Measurements from ENCODE around the gene CATSPER1.

Gene CATSPER1

GRCh38 chr11:66001942-66002647, 24.2 kb downstream of the CATSPER1 start, which contains the start of the genes BANF1 and EIF1AD:
TSS of gene BANF1 (plus strand) at chr11:66002503. CDS start at chr11:66003251, 748 bp downstream.
TSS of gene EIF1AD (minus strand) at chr11:66002157. CDS start at chr11:66000389, 1,768 bp downstream.
- Histone ChIP-seq H3K27me3 (ENCODE audit: low read depth, low read length) (no peaks in the 10 kb centered on the region), H3K9ac (ENCODE audit: low read length) (peak within 1 kb of the TSS; percentile 89), H3K27ac (ENCODE audit: low read length) (peak within 1 kb of the TSS; percentile 86), H2AFZ (ENCODE audit: low read depth, low read length) (peak within 1 kb of the TSS; percentile 71), H4K20me1 (ENCODE audit: insufficient read depth, low read length) (no peaks in the 10 kb centered on the region), H3K9me3 (ENCODE audit: insufficient read depth, low read length) (no peaks in the 10 kb centered on the region), H3K4me1 (ENCODE audit: low read length) (peaks cover 9% of the 10 kb centered on the region), H3K36me3 (replicated peaks; ENCODE audit: low read depth, low read length) (peaks cover 52% of the 10 kb centered on the region), H3K79me2 (ENCODE audit: low read length) (peaks cover 47% of the 10 kb centered on the region), H3K4me3 (ENCODE audit: low read length) (peak within 1 kb of the TSS; percentile 92), H3K4me2 (ENCODE audit: low read length) (peak within 1 kb of the TSS; percentile 84)
- TF ChIP-seq CTCF (IDR thresholded peaks at IDR 0.05; ENCODE audit: low read depth, low read length) (no peak), EZH2phosphoT487 (IDR thresholded peaks at IDR 0.05; ENCODE audit: low read depth) (no peak)

- H3K4me1 ChIP-seq (ENCODE audit: low read length): peaks cover 3% of the 10 kb centered on the region; the same call in 1 of the 2 replicates
- H3K4me2 ChIP-seq (ENCODE audit: low read length): no peak overlapping the region
- no peak overlapping the region for H3K4me3 ChIP-seq (ENCODE audit: low read length)
- no peaks in the 10 kb centered on the region for H4K20me1 ChIP-seq (ENCODE audit: insufficient read depth, low read length)
- H3K27me3 ChIP-seq (ENCODE audit: low read depth, low read length): no peaks in the 10 kb centered on the region
- no peak overlapping the region for H2AFZ ChIP-seq (ENCODE audit: low read depth, low read length)
- H3K27ac ChIP-seq (ENCODE audit: low read length): no peak overlapping the region
- peaks cover 27% of the 10 kb centered on the region for H3K79me2 ChIP-seq (ENCODE audit: low read length)
- no peak overlapping the region for H3K9ac ChIP-seq (ENCODE audit: low read length)
- no peaks in the 10 kb centered on the region for H3K9me3 ChIP-seq (ENCODE audit: insufficient read depth, low read length)
- H3K36me3 ChIP-seq (replicated peaks; ENCODE audit: low read depth, low read length): peaks cover 40% of the 10 kb centered on the region
- no peak for TF ChIP-seq EZH2phosphoT487 (IDR thresholded peaks at IDR 0.05; ENCODE audit: low read depth)
- TF ChIP-seq CTCF (IDR thresholded peaks at IDR 0.05; ENCODE audit: low read depth, low read length): no peak
These were observed 29.0 kb downstream of the CATSPER1 start for GRCh38 chr11:65997286-65997685.

GRCh38 chr11:65992056-65992455, 34.2 kb downstream of the CATSPER1 start:
- no peak overlapping the region for H3K4me2 ChIP-seq (ENCODE audit: low read length)

More at GRCh38 chr11:65992056-65992455, 34.2 kb downstream of the CATSPER1 start:
- Histone ChIP-seq H3K79me2 (ENCODE audit: low read length) (no peaks in the 10 kb centered on the region), H3K36me3 (replicated peaks; ENCODE audit: low read depth, low read length) (peaks cover 18% of the 10 kb centered on the region), H4K20me1 (ENCODE audit: insufficient read depth, low read length) (no peaks in the 10 kb centered on the region), H3K27me3 (ENCODE audit: low read depth, low read length) (no peaks in the 10 kb centered on the region), H2AFZ (ENCODE audit: low read depth, low read length) (no peak overlapping the region), H3K4me1 (ENCODE audit: low read length) (no peaks in the 10 kb centered on the region), H3K9ac (ENCODE audit: low read length) (no peak overlapping the region), H3K27ac (ENCODE audit: low read length) (no peak overlapping the region), H3K9me3 (ENCODE audit: insufficient read depth, low read length) (no peaks in the 10 kb centered on the region), H3K4me3 (ENCODE audit: low read length) (no peak overlapping the region)
- TF ChIP-seq EZH2phosphoT487 (IDR thresholded peaks at IDR 0.05; ENCODE audit: low read depth): no peak
- TF ChIP-seq CTCF (IDR thresholded peaks at IDR 0.05; ENCODE audit: low read depth, low read length): no peak
